Transverse colon (tissue), 4 donors: ENCODE data around the gene SGIP1.

Experiments used
- CTCF ChIP-seq, 5 experiments: fragments of 200-600 bp in 3 of 5; fragments of 450-650 bp in 2 of 5; sonication (generic) in 3 of 5; IDR thresholded peaks; 1 replicate in 2 of 5; 2 replicates in 3 of 5; pipeline ENCODE4 v1.5.1; 2016 to 2017; ENCODE audit warnings: antibody characterized with exemption in 5 of 5, inconsistent platforms in 3 of 5, mild to moderate bottlenecking in 2 of 5, moderate library complexity in 1 of 5
- EP300 ChIP-seq: sonication (generic); formaldehyde crosslinking; IDR thresholded peaks from one replicate; pipeline ENCODE4 v1.6.1; 2017; ENCODE audit warnings: antibody characterized with exemption, low read depth
- POLR2A ChIP-seq: fragments of 450-650 bp; IDR thresholded peaks from one replicate; pipeline ENCODE4 v1.6.1; 2016; ENCODE audit warnings: antibody characterized with exemption, mild to moderate bottlenecking, moderate library complexity
- POLR2AphosphoS5 ChIP-seq, 3 donors: sonication (generic); formaldehyde crosslinking; IDR thresholded peaks; one replicate each; pipeline ENCODE4 v1.6.1; 2016; ENCODE audit warnings: antibody characterized with exemption in 3 of 3

- TF ChIP-seq CTCF (IDR thresholded peaks at IDR 0.05) (no peak), POLR2A (no peak), POLR2AphosphoS5 (IDR thresholded peaks at IDR 0.05) (no peak), EP300 (no peak)
Measured at GRCh38 chr1:66597500-66597899, 63.5 kb downstream of the SGIP1 start.
